ENCODE results near the gene CRMP1. TPM values are rescaled to one million over a fixed set of nuclear protein-coding genes. Genes with fewer than 3 reads are reported as not detected.

The CRMP1 gene
- total and polyA plus RNA-seq, 9 of the 15 experiments (the other 6 are each of a cell fraction or from before 2014, with no cell fraction given) = 0.03 to 0.04 TPM; not detected in 7

DNA sequence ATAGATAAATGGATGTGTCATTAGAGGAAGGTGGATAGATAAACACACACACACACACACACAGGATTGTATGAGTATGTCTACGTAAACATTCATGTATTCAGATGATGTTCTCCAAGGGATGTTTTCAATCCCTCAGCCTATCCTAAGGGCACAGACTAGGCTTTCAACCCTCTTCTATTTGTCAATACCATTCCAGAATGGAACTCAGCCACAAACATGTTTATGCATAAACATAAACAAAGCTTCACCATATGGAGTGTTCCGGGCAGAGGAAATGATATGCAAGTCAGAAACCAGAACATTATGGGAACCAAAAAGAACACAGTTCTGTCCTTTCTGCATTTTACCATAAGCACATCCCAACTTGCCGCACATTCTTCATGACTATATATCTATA lies 25.0 kb downstream of the CRMP1 start:
- BruUV-seq (replicated peaks) = no TSS peak

More for the DNA sequence above, 25.0 kb downstream of the CRMP1 start:
- ATAC-seq (no peak), FAIRE-seq (no peak), DNase-seq (ENCODE audit: extremely low read depth in 1 of 4, low spot score in 3 of 4) (no peak)
- H3K4me2 ChIP-seq (ENCODE audit: insufficient read depth, low read length) = no peak overlapping the region
- POLR2A ChIA-PET = no interaction called here
- no peak overlapping the region for H3K4me3 ChIP-seq
- CTCF ChIA-PET (ENCODE audit: low intra/inter-chr PET ratio) = no interaction called here
- no peak overlapping the region for H3K9ac ChIP-seq (ENCODE audit: insufficient read depth in 1 of 2, low read depth in 2 of 2, low read length in 2 of 2)
- 0% methylated on average over 3 of the region's 3 CpGs for whole genome bisulfite sequencing (ENCODE audit: insufficient coverage, low coverage, missing lambda C conversion rate)
- H3K4me1 ChIP-seq (replicated peaks in 1 of 2; ENCODE audit: control insufficient read depth in 2 of 2, insufficient read depth in 2 of 2, low read length in 2 of 2) = no peaks in the 10 kb centered on the region
- H2AFZ ChIP-seq (ENCODE audit: low read depth, low read length) = no peak overlapping the region
- no peaks in the 10 kb centered on the region for H4K20me1 ChIP-seq (replicated peaks; ENCODE audit: control insufficient read depth, insufficient read depth, low read length)
- no peaks in the 10 kb centered on the region for H3K9me1 ChIP-seq (ENCODE audit: control insufficient read depth, insufficient read depth, low read length)
- H3K9me3 ChIP-seq (replicated peaks; ENCODE audit: control insufficient read depth, insufficient read depth, low read depth, low read length) = no peaks in the 10 kb centered on the region
- no peak for TF ChIP-seq NFRKB (IDR thresholded peaks at IDR 0.05; ENCODE audit: low read depth)
- no peak for TF ChIP-seq NEUROD1 (IDR thresholded peaks at IDR 0.05; ENCODE audit: borderline replicate concordance, low read depth, low read length, partially characterized antibody)
- TF ChIP-seq ZNF584 (CRISPR knock-in tag; IDR thresholded peaks at IDR 0.05; ENCODE audit: low read depth) = no peak
- TF ChIP-seq KDM4B (IDR thresholded peaks at IDR 0.05; ENCODE audit: borderline replicate concordance in 2 of 2, low read depth in 1 of 2) = no peak
- TF ChIP-seq CHCHD3 (CRISPR knock-in tag; IDR thresholded peaks at IDR 0.05) = no peak
- no peak for TF ChIP-seq TBL1XR1 (IDR thresholded peaks at IDR 0.05; ENCODE audit: low read length in 2 of 2)
- no peak for TF ChIP-seq LARP7 (IDR thresholded peaks at IDR 0.05)
- TF ChIP-seq TCFL5 (CRISPR knock-in tag; conservative IDR thresholded peaks at IDR 0.05) = no peak
- TF ChIP-seq RBM17 (IDR thresholded peaks at IDR 0.05; ENCODE audit: borderline replicate concordance, low read depth, low read length) = no peak
- TF ChIP-seq GTF2F1 (IDR thresholded peaks at IDR 0.05; ENCODE audit: low read depth, low read length) = no peak
- TF ChIP-seq ZBED1 (IDR thresholded peaks at IDR 0.05) = no peak
- no peak for TF ChIP-seq SAP30 (IDR thresholded peaks at IDR 0.05; ENCODE audit: borderline replicate concordance, insufficient read depth, low read depth, low read length, poor library complexity, severe bottlenecking)
- no peak for TF ChIP-seq DDX20 (tag; IDR thresholded peaks at IDR 0.05; ENCODE audit: low read depth)
- TF ChIP-seq, protein P1, sequence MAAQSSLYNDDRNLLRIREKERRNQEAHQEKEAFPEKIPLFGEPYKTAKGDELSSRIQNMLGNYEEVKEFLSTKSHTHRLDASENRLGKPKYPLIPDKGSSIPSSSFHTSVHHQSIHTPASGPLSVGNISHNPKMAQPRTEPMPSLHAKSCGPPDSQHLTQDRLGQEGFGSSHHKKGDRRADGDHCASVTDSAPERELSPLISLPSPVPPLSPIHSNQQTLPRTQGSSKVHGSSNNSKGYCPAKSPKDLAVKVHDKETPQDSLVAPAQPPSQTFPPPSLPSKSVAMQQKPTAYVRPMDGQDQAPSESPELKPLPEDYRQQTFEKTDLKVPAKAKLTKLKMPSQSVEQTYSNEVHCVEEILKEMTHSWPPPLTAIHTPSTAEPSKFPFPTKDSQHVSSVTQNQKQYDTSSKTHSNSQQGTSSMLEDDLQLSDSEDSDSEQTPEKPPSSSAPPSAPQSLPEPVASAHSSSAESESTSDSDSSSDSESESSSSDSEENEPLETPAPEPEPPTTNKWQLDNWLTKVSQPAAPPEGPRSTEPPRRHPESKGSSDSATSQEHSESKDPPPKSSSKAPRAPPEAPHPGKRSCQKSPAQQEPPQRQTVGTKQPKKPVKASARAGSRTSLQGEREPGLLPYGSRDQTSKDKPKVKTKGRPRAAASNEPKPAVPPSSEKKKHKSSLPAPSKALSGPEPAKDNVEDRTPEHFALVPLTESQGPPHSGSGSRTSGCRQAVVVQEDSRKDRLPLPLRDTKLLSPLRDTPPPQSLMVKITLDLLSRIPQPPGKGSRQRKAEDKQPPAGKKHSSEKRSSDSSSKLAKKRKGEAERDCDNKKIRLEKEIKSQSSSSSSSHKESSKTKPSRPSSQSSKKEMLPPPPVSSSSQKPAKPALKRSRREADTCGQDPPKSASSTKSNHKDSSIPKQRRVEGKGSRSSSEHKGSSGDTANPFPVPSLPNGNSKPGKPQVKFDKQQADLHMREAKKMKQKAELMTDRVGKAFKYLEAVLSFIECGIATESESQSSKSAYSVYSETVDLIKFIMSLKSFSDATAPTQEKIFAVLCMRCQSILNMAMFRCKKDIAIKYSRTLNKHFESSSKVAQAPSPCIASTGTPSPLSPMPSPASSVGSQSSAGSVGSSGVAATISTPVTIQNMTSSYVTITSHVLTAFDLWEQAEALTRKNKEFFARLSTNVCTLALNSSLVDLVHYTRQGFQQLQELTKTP (IDR thresholded peaks at IDR 0.05; ENCODE audit: low read depth in 1 of 2, partially characterized antibody in 2 of 2) = no peak
- TF ChIP-seq, protein P2, sequence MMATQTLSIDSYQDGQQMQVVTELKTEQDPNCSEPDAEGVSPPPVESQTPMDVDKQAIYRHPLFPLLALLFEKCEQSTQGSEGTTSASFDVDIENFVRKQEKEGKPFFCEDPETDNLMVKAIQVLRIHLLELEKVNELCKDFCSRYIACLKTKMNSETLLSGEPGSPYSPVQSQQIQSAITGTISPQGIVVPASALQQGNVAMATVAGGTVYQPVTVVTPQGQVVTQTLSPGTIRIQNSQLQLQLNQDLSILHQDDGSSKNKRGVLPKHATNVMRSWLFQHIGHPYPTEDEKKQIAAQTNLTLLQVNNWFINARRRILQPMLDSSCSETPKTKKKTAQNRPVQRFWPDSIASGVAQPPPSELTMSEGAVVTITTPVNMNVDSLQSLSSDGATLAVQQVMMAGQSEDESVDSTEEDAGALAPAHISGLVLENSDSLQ (IDR thresholded peaks at IDR 0.05) = no peak
- no peak for TF ChIP-seq ERF (CRISPR knock-in tag; IDR thresholded peaks at IDR 0.05)
- TF ChIP-seq, protein P3, sequence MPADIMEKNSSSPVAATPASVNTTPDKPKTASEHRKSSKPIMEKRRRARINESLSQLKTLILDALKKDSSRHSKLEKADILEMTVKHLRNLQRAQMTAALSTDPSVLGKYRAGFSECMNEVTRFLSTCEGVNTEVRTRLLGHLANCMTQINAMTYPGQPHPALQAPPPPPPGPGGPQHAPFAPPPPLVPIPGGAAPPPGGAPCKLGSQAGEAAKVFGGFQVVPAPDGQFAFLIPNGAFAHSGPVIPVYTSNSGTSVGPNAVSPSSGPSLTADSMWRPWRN (IDR thresholded peaks at IDR 0.05; ENCODE audit: low read depth) = no peak
- in situ Hi-C loops (cut with MboI) = no loop called here
- peaks cover 6 to 36% of the 10 kb centered on the region in 2 experiments; a peak in 3 of 5 replicates for H3K27me3 ChIP-seq (ENCODE audit: control insufficient read depth in 2 of 2, insufficient read depth in 2 of 2, low read length in 2 of 2)
- no peaks in the 10 kb centered on the region for H3K36me3 ChIP-seq (ENCODE audit: control insufficient read depth, insufficient read depth, low read length)
- no peaks in the 10 kb centered on the region for H3K79me2 ChIP-seq (ENCODE audit: control insufficient read depth, insufficient read depth, low read length)
- intact Hi-C loops (cut with micrococcal nuclease) = no loop called here
- H3K27ac ChIP-seq (ENCODE audit: extremely low read depth, low read depth, low read length) = no peak overlapping the region
